ENCODE data around the gene LRCH1.

Gene LRCH1

GRCh38 chr13:46535825-46536224 is 17.1 kb upstream of the LRCH1 start:
- no peak overlapping the region for H2BK12ac ChIP-seq (ENCODE audit: low read length)
- H3K27me3 ChIP-seq (ENCODE audit: control insufficient read depth in 3 of 3, insufficient read depth in 3 of 3, low read depth in 1 of 3, low read length in 3 of 3) = no peaks in the 10 kb centered on the region
- no peak overlapping the region for H2BK120ac ChIP-seq (ENCODE audit: low read depth, low read length)
- H2BK15ac ChIP-seq (ENCODE audit: low read length) = no peak overlapping the region
- H3K23ac ChIP-seq (ENCODE audit: low read depth, low read length, poor library complexity) = no peak overlapping the region
- no peak overlapping the region for H3K4ac ChIP-seq (ENCODE audit: low read length)
- no peak overlapping the region for H4K91ac ChIP-seq (ENCODE audit: low read depth, low read length, poor library complexity)
- DNase-seq (ENCODE audit: low spot score) = no peak
- no peaks in the 10 kb centered on the region for H3K4me1 ChIP-seq (ENCODE audit: control insufficient read depth in 2 of 2, insufficient read depth in 1 of 2, low read depth in 1 of 2, low read length in 2 of 2)
- H3K36me3 ChIP-seq (replicated peaks in 1 of 2; ENCODE audit: control insufficient read depth in 2 of 2, insufficient read depth in 2 of 2, low read length in 2 of 2) = no peaks in the 10 kb centered on the region
- H4K8ac ChIP-seq (ENCODE audit: low read depth, low read length) = no peak overlapping the region
- H3K27ac ChIP-seq (replicated peaks; ENCODE audit: low read length) = no peak overlapping the region
- no peak overlapping the region for H3K4me3 ChIP-seq (ENCODE audit: low read length in 2 of 2)
- no CpG with 5 or more reads among the region's 1 CpG for WGBS, 2 donors (ENCODE audit: extremely low coverage in 2 of 2, insufficient read length in 2 of 2, insufficient replicate concordance in 1 of 2)
- no peak overlapping the region for H3K14ac ChIP-seq (ENCODE audit: low read length)
- no peak overlapping the region for H2AFZ ChIP-seq (ENCODE audit: low read length)
- no peak overlapping the region for H3K4me2 ChIP-seq (ENCODE audit: insufficient read depth, low read length, poor library complexity, severe bottlenecking)
- H2BK5ac ChIP-seq (ENCODE audit: low read length) = no peak overlapping the region
- no peak overlapping the region for H2AK5ac ChIP-seq (ENCODE audit: low read depth, low read length)
- H3K9ac ChIP-seq (ENCODE audit: low read depth, low read length, poor library complexity) = no peak overlapping the region
- H3K79me1 ChIP-seq (ENCODE audit: low read depth, low read length) = no peaks in the 10 kb centered on the region
- H3K18ac ChIP-seq (ENCODE audit: low read length) = no peak overlapping the region
- no peaks in the 10 kb centered on the region for H3K9me3 ChIP-seq (replicated peaks in 1 of 2; ENCODE audit: control insufficient read depth in 2 of 2, insufficient read depth in 1 of 2, low read depth in 1 of 2, low read length in 2 of 2)

- Histone ChIP-seq H4K8ac (ENCODE audit: low read depth, low read length) (no peak overlapping the region), H2BK15ac (ENCODE audit: low read length) (no peak overlapping the region), H2BK120ac (ENCODE audit: low read depth, low read length) (no peak overlapping the region), H3K79me1 (ENCODE audit: low read depth, low read length) (no peaks in the 10 kb centered on the region), H3K27ac (replicated peaks; ENCODE audit: low read length) (no peak overlapping the region), H3K18ac (ENCODE audit: low read length) (no peak overlapping the region), H2BK5ac (ENCODE audit: low read length) (no peak overlapping the region), H3K4me2 (ENCODE audit: insufficient read depth, low read length, poor library complexity, severe bottlenecking) (no peak overlapping the region), H3K4ac (ENCODE audit: low read length) (no peak overlapping the region), H3K4me1 (ENCODE audit: control insufficient read depth in 2 of 2, insufficient read depth in 1 of 2, low read depth in 1 of 2, low read length in 2 of 2) (no peaks in the 10 kb centered on the region), H4K91ac (ENCODE audit: low read depth, low read length, poor library complexity) (no peak overlapping the region), H3K9me3 (replicated peaks in 1 of 2; ENCODE audit: control insufficient read depth in 2 of 2, insufficient read depth in 1 of 2, low read depth in 1 of 2, low read length in 2 of 2) (no peaks in the 10 kb centered on the region), H3K27me3 (ENCODE audit: control insufficient read depth in 3 of 3, insufficient read depth in 3 of 3, low read depth in 1 of 3, low read length in 3 of 3) (no peaks in the 10 kb centered on the region), H3K4me3 (ENCODE audit: low read length in 2 of 2) (no peak overlapping the region), H3K23ac (ENCODE audit: low read depth, low read length, poor library complexity) (no peak overlapping the region), H3K9ac (ENCODE audit: low read depth, low read length, poor library complexity) (no peak overlapping the region), H3K36me3 (replicated peaks in 1 of 2; ENCODE audit: control insufficient read depth in 2 of 2, insufficient read depth in 2 of 2, low read length in 2 of 2) (no peaks in the 10 kb centered on the region), H2AFZ (ENCODE audit: low read length) (peak overlapping the region; percentile 24), H2BK12ac (ENCODE audit: low read length) (no peak overlapping the region), H3K14ac (ENCODE audit: low read length) (no peak overlapping the region), H2AK5ac (ENCODE audit: low read depth, low read length) (no peak overlapping the region)
- no peak for DNase-seq (ENCODE audit: low spot score)
- WGBS, 2 donors (ENCODE audit: extremely low coverage in 2 of 2, insufficient read length in 2 of 2, insufficient replicate concordance in 1 of 2) = no CpG with 5 or more reads among the region's 2 CpGs
Observed at GRCh38 chr13:46536341-46536740, 16.6 kb upstream of the LRCH1 start.

GRCh38 chr13:46539231-46539630 is 13.7 kb upstream of the LRCH1 start:
- H3K4me2 ChIP-seq (ENCODE audit: insufficient read depth, low read length, poor library complexity, severe bottlenecking) = no peak overlapping the region
- no peak overlapping the region for H2AFZ ChIP-seq (ENCODE audit: low read length)
- H3K36me3 ChIP-seq (replicated peaks in 1 of 2; ENCODE audit: control insufficient read depth in 2 of 2, insufficient read depth in 2 of 2, low read length in 2 of 2) = no peaks in the 10 kb centered on the region
- H3K27me3 ChIP-seq (ENCODE audit: control insufficient read depth in 3 of 3, insufficient read depth in 3 of 3, low read depth in 1 of 3, low read length in 3 of 3) = no peaks in the 10 kb centered on the region
- no peak overlapping the region for H2BK120ac ChIP-seq (ENCODE audit: low read depth, low read length)
- no peak overlapping the region for H2AK5ac ChIP-seq (ENCODE audit: low read depth, low read length)
- no peak overlapping the region for H3K14ac ChIP-seq (ENCODE audit: low read length)
- no peak overlapping the region for H2BK15ac ChIP-seq (ENCODE audit: low read length)
- no peaks in the 10 kb centered on the region for H3K79me1 ChIP-seq (ENCODE audit: low read depth, low read length)
- no peak overlapping the region for H3K18ac ChIP-seq (ENCODE audit: low read length)
- H3K4ac ChIP-seq (ENCODE audit: low read length) = no peak overlapping the region
- H4K91ac ChIP-seq (ENCODE audit: low read depth, low read length, poor library complexity) = no peak overlapping the region
- H3K4me3 ChIP-seq (ENCODE audit: low read length in 2 of 2) = no peak overlapping the region
- no peak overlapping the region for H3K9ac ChIP-seq (ENCODE audit: low read depth, low read length, poor library complexity)
- H2BK5ac ChIP-seq (ENCODE audit: low read length) = no peak overlapping the region
- DNase-seq (ENCODE audit: low spot score) = no peak
- H3K9me3 ChIP-seq (replicated peaks in 1 of 2; ENCODE audit: control insufficient read depth in 2 of 2, insufficient read depth in 1 of 2, low read depth in 1 of 2, low read length in 2 of 2) = no peaks in the 10 kb centered on the region
- H3K27ac ChIP-seq (replicated peaks; ENCODE audit: low read length) = no peak overlapping the region
- no peak overlapping the region for H2BK12ac ChIP-seq (ENCODE audit: low read length)
- H3K4me1 ChIP-seq (ENCODE audit: control insufficient read depth in 2 of 2, insufficient read depth in 1 of 2, low read depth in 1 of 2, low read length in 2 of 2) = no peaks in the 10 kb centered on the region
- no peak overlapping the region for H3K23ac ChIP-seq (ENCODE audit: low read depth, low read length, poor library complexity)
- no peak overlapping the region for H4K8ac ChIP-seq (ENCODE audit: low read depth, low read length)
- no CpG with 5 or more reads among the region's 3 CpGs for WGBS, 2 donors (ENCODE audit: extremely low coverage in 2 of 2, insufficient read length in 2 of 2, insufficient replicate concordance in 1 of 2)

- H3K27ac ChIP-seq (replicated peaks; ENCODE audit: low read length) = no peak overlapping the region
- no CpG with 5 or more reads among the region's 4 CpGs for WGBS, 2 donors (ENCODE audit: extremely low coverage in 2 of 2, insufficient read length in 2 of 2, insufficient replicate concordance in 1 of 2)
Observed at GRCh38 chr13:46541210-46541609, 11.8 kb upstream of the LRCH1 start.

More at GRCh38 chr13:46541210-46541609, 11.8 kb upstream of the LRCH1 start:
- H4K8ac ChIP-seq (ENCODE audit: low read depth, low read length) = no peak overlapping the region
- no peak overlapping the region for H2AFZ ChIP-seq (ENCODE audit: low read length)
- no peak overlapping the region for H3K9ac ChIP-seq (ENCODE audit: low read depth, low read length, poor library complexity)
- H2AK5ac ChIP-seq (ENCODE audit: low read depth, low read length) = no peak overlapping the region
- no peak overlapping the region for H2BK15ac ChIP-seq (ENCODE audit: low read length)
- H2BK120ac ChIP-seq (ENCODE audit: low read depth, low read length) = no peak overlapping the region
- H3K4ac ChIP-seq (ENCODE audit: low read length) = no peak overlapping the region
- no peak overlapping the region for H3K23ac ChIP-seq (ENCODE audit: low read depth, low read length, poor library complexity)
- no peak overlapping the region for H3K4me3 ChIP-seq (ENCODE audit: low read length in 2 of 2)
- no peaks in the 10 kb centered on the region for H3K79me1 ChIP-seq (ENCODE audit: low read depth, low read length)
- H2BK12ac ChIP-seq (ENCODE audit: low read length) = no peak overlapping the region
- H3K36me3 ChIP-seq (replicated peaks in 1 of 2; ENCODE audit: control insufficient read depth in 2 of 2, insufficient read depth in 2 of 2, low read length in 2 of 2) = no peaks in the 10 kb centered on the region
- no peak overlapping the region for H3K18ac ChIP-seq (ENCODE audit: low read length)
- H3K14ac ChIP-seq (ENCODE audit: low read length) = no peak overlapping the region
- DNase-seq (ENCODE audit: low spot score) = no peak
- no peak overlapping the region for H3K4me2 ChIP-seq (ENCODE audit: insufficient read depth, low read length, poor library complexity, severe bottlenecking)
- H3K9me3 ChIP-seq (replicated peaks in 1 of 2; ENCODE audit: control insufficient read depth in 2 of 2, insufficient read depth in 1 of 2, low read depth in 1 of 2, low read length in 2 of 2) = no peaks in the 10 kb centered on the region
- no peaks in the 10 kb centered on the region for H3K27me3 ChIP-seq (ENCODE audit: control insufficient read depth in 3 of 3, insufficient read depth in 3 of 3, low read depth in 1 of 3, low read length in 3 of 3)
- no peak overlapping the region for H2BK5ac ChIP-seq (ENCODE audit: low read length)
- no peak overlapping the region for H4K91ac ChIP-seq (ENCODE audit: low read depth, low read length, poor library complexity)
- H3K4me1 ChIP-seq (ENCODE audit: control insufficient read depth in 2 of 2, insufficient read depth in 1 of 2, low read depth in 1 of 2, low read length in 2 of 2) = no peaks in the 10 kb centered on the region

Measured in neuronal stem cell (in vitro differentiated cells).